Activated CD8-positive, alpha-beta T cell treated with anti-CD3 and anti-CD28 coated beads for 36 hours (primary cell): Measurements from ENCODE around the gene CES5A. TPM values are rescaled to one million over a fixed set of nuclear protein-coding genes. Genes with fewer than 3 reads are reported as not detected.
"Not testable (repeated sequence)": the region's sequence is repeated elsewhere in the genome, so short reads cannot be mapped to it uniquely, and the experiment has no call there.

Experiments
- ATAC-seq: fragments of 200-7000 bp; cut with Tn5 transposase; one replicate; pipeline ENCODE4 v1.10.0; 2021; ENCODE audit warnings: mild to moderate bottlenecking, moderate library complexity
- CTCF ChIA-PET: fragments of 350-600 bp; sonication (Branson Sonifier 250); formaldehyde crosslinking; loops from one replicate; lab custom pipeline; 2021; ENCODE audit warnings: antibody characterized with exemption; lab: Charles Lee
- POLR2A ChIA-PET: fragments of 350-600 bp; sonication (Branson Sonifier 250); formaldehyde crosslinking; loops from one replicate; lab custom pipeline; 2021; ENCODE audit warnings: antibody characterized with exemption; lab: Charles Lee
- DNase-seq: peaks from one replicate; pipeline ENCODE4 v3.0.0-alpha.2; 2020
- H3K27ac Mint-ChIP-seq: one replicate; pipeline ENCODE4 v1.8.0; 2021; ENCODE audit warnings: mild to moderate bottlenecking, mixed read lengths
- H3K27me3 Mint-ChIP-seq: one replicate; pipeline ENCODE4 v1.8.0; 2021; ENCODE audit warnings: mixed read lengths
- H3K36me3 Mint-ChIP-seq: one replicate; pipeline ENCODE4 v1.8.0; 2021; ENCODE audit warnings: low read depth, mixed read lengths
- H3K4me1 Mint-ChIP-seq: one replicate; pipeline ENCODE4 v1.8.0; 2021; ENCODE audit warnings: low read depth, mixed read lengths
- H3K4me3 Mint-ChIP-seq: one replicate; pipeline ENCODE4 v1.8.0; 2021; ENCODE audit warnings: mild to moderate bottlenecking, moderate library complexity, mixed read lengths
- H3K9me3 Mint-ChIP-seq: one replicate; pipeline ENCODE4 v1.8.0; 2021; ENCODE audit warnings: mixed read lengths
- CTCF ChIP-seq: fragments of 200-600 bp; IDR thresholded peaks from one replicate; pipeline ENCODE4 v1.8.0; 2022; ENCODE audit warnings: antibody characterized with exemption, mild to moderate bottlenecking
- intact Hi-C: fragments of 100-400 bp; cut with micrococcal nuclease; formaldehyde crosslinking; loops from one replicate; pipeline ENCODE4 v1.10.0; 2022
- total RNA-seq, 2 experiments: library from RNA; stranded (reverse); gene quantifications; one replicate each; pipeline ENCODE4 v1.2.3, GENCODE V29; 2021

CES5A gene
- total RNA-seq, 2 experiments from 2014 or later, result not detected

GRCh38 chr16:55811811-55812210 is 63.4 kb downstream of the CES5A start:
- ChIA-PET POLR2A (no interaction called here), CTCF (no interaction called here)
- Mint-ChIP-seq H3K36me3 (no peaks in the 10 kb centered on the region), H3K27ac (no peak overlapping the region), H3K4me1 (no peaks in the 10 kb centered on the region), H3K27me3 (peaks cover 16% of the 10 kb centered on the region), H3K9me3 (no peaks in the 10 kb centered on the region), H3K4me3 (no peak overlapping the region)
- TF ChIP-seq CTCF, result no peak
- ATAC-seq (no peak), DNase-seq (no peak)
- intact Hi-C loops, result no loop called here

GRCh38 chr16:55810451-55810961 is 64.7 kb downstream of the CES5A start:
- H3K27ac Mint-ChIP-seq, result no peak overlapping the region
- intact Hi-C loops, result no loop called here
- no peaks in the 10 kb centered on the region for H3K4me1 Mint-ChIP-seq

GRCh38 chr16:55809851-55810250 is 65.3 kb downstream of the CES5A start:
- H3K4me3 Mint-ChIP-seq, result no peak overlapping the region
- ChIA-PET CTCF (no interaction called here), POLR2A (no interaction called here)
- H3K27ac Mint-ChIP-seq, result no peak overlapping the region
- intact Hi-C loops, result no loop called here
- no peak for ATAC-seq
- peaks cover 7% of the 10 kb centered on the region for H3K27me3 Mint-ChIP-seq
- H3K4me1 Mint-ChIP-seq, result no peaks in the 10 kb centered on the region
- no peak for TF ChIP-seq CTCF
- DNase-seq, result no peak
- no peaks in the 10 kb centered on the region for H3K9me3 Mint-ChIP-seq
- no peaks in the 10 kb centered on the region for H3K36me3 Mint-ChIP-seq

More at GRCh38 chr16:55810451-55810961, 64.7 kb downstream of the CES5A start:
- TF ChIP-seq CTCF, result no peak
- ChIA-PET CTCF (no interaction called here), POLR2A (no interaction called here)
- H3K36me3 Mint-ChIP-seq, result no peaks in the 10 kb centered on the region
- no peak for DNase-seq
- no peak overlapping the region for H3K4me3 Mint-ChIP-seq
- no peak for ATAC-seq
- peaks cover 9% of the 10 kb centered on the region for H3K27me3 Mint-ChIP-seq
- no peaks in the 10 kb centered on the region for H3K9me3 Mint-ChIP-seq

GRCh38 chr16:55809386-55809785 is 65.8 kb downstream of the CES5A start:
- no peaks in the 10 kb centered on the region for H3K9me3 Mint-ChIP-seq
- intact Hi-C loops, result no loop called here
- no peak overlapping the region for H3K4me3 Mint-ChIP-seq
- ChIA-PET CTCF (no interaction called here), POLR2A (no interaction called here)
- ATAC-seq, result no peak
- H3K36me3 Mint-ChIP-seq, result no peaks in the 10 kb centered on the region
- DNase-seq, result no peak
- no peaks in the 10 kb centered on the region for H3K4me1 Mint-ChIP-seq
- H3K27me3 Mint-ChIP-seq, result peaks cover 3% of the 10 kb centered on the region
- no peak for TF ChIP-seq CTCF
- H3K27ac Mint-ChIP-seq, result no peak overlapping the region

GRCh38 chr16:55808286-55808685 is 66.9 kb downstream of the CES5A start:
- H3K27me3 Mint-ChIP-seq, ATAC-seq, DNase-seq, H3K27ac Mint-ChIP-seq, H3K4me3 Mint-ChIP-seq, H3K36me3 Mint-ChIP-seq, POLR2A ChIA-PET, intact Hi-C loops, CTCF ChIA-PET, H3K9me3 Mint-ChIP-seq, H3K4me1 Mint-ChIP-seq: not testable (repeated sequence)

- H3K27me3 Mint-ChIP-seq, ATAC-seq, H3K36me3 Mint-ChIP-seq, H3K4me1 Mint-ChIP-seq, DNase-seq, CTCF ChIA-PET, H3K9me3 Mint-ChIP-seq, H3K27ac Mint-ChIP-seq, POLR2A ChIA-PET, H3K4me3 Mint-ChIP-seq, intact Hi-C loops: not testable (repeated sequence)
Observed at GRCh38 chr16:55805104-55805503, 70.1 kb downstream of the CES5A start.

GRCh38 chr16:55803681-55804080 is 71.5 kb downstream of the CES5A start:
- ATAC-seq, result not testable (repeated sequence)

More at GRCh38 chr16:55803681-55804080, 71.5 kb downstream of the CES5A start:
- H3K4me1 Mint-ChIP-seq, intact Hi-C loops, DNase-seq, H3K4me3 Mint-ChIP-seq, H3K9me3 Mint-ChIP-seq, H3K27ac Mint-ChIP-seq, POLR2A ChIA-PET, H3K27me3 Mint-ChIP-seq, CTCF ChIA-PET, H3K36me3 Mint-ChIP-seq: not testable (repeated sequence)
